CD4-positive, alpha-beta T cell treated with Interleukin-6 at 100 ng/mL for 8 hours (primary cell): ENCODE measurements around the gene MYOZ3.

Source experiments
- DNase-seq: peaks from one replicate; pipeline ENCODE4 v3.0.0-alpha.2; 2020; ENCODE audit warnings: mixed read lengths, low spot score

MYOZ3 gene

GRCh38 chr5:150661086-150661485 is at the start of gene MYOZ3:
TSS of gene MYOZ3 (plus strand) at chr5:150661251. CDS start at chr5:150662942, 1,691 bp downstream.
- no peak for DNase-seq

GRCh38 chr5:150612405-150612804 is 48.6 kb upstream of the MYOZ3 start:
- DNase-seq, result no peak

GRCh38 chr5:150612905-150613670 is 48.0 kb upstream of the MYOZ3 start:
- DNase-seq, result no peak

- no peak for DNase-seq
Observed at GRCh38 chr5:150613991-150614660, 46.9 kb upstream of the MYOZ3 start.

GRCh38 chr5:150614661-150615060 is 46.4 kb upstream of the MYOZ3 start:
- no peak for DNase-seq

- no peak for DNase-seq
Observed at GRCh38 chr5:150615141-150615699, 45.8 kb upstream of the MYOZ3 start.

GRCh38 chr5:150616024-150616470 is 45.0 kb upstream of the MYOZ3 start:
- DNase-seq, result no peak

GRCh38 chr5:150616506-150616905 is 44.5 kb upstream of the MYOZ3 start:
- no peak for DNase-seq

GRCh38 chr5:150618163-150618562 is 42.9 kb upstream of the MYOZ3 start:
- DNase-seq, result no peak

- no peak for DNase-seq
Observed at GRCh38 chr5:150618588-150619281, 42.3 kb upstream of the MYOZ3 start.

- DNase-seq, result no peak
Observed at GRCh38 chr5:150619359-150620230, 41.5 kb upstream of the MYOZ3 start.

GRCh38 chr5:150621301-150621700 is 39.8 kb upstream of the MYOZ3 start:
- no peak for DNase-seq

- DNase-seq, result no peak
Observed at GRCh38 chr5:150622157-150622556, 38.9 kb upstream of the MYOZ3 start.

GRCh38 chr5:150623152-150623877 is 37.7 kb upstream of the MYOZ3 start:
- DNase-seq, result no peak

GRCh38 chr5:150623878-150624216 is 37.2 kb upstream of the MYOZ3 start:
- DNase-seq, result no peak

GRCh38 chr5:150624334-150625163 is 36.5 kb upstream of the MYOZ3 start:
- peak; percentile 40 for DNase-seq

- DNase-seq, result no peak
Observed at GRCh38 chr5:150625164-150625535, 35.9 kb upstream of the MYOZ3 start.

- no peak for DNase-seq
Observed at GRCh38 chr5:150625831-150626746, 35.0 kb upstream of the MYOZ3 start.

- DNase-seq, result no peak
Observed at GRCh38 chr5:150626853-150627276, 34.2 kb upstream of the MYOZ3 start.
